NCI-H748 (cell line): ENCODE data around the gene ACOT8.
A peak's percentile ranks its signal among the peaks of the same experiment; 100 is the strongest.

Experiments
- DNase-seq: peaks from one replicate; lab custom pipeline; 2025; ENCODE audit not compliant: unreplicated experiment; lab: John Stamatoyannopoulos, UW

ACOT8 gene

DNA sequence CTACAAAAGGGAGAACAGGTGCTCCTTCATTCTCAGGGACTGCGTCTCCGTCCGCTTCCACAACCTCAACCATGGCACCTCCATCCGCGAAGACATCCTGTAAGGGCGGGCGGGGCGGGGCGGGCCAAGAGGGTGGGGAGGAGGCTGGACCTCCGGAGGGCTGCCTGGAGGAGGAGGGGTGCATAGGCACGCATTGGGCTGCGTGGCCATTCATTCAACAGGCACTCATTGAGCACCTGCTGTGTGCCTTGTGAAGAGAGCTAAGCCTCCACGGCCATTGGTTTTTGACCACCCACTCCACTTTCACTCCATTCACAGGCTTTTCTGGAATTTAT is 657 bp upstream of the ACOT8 start:
- DNase-seq: peak; percentile 42

DNA sequence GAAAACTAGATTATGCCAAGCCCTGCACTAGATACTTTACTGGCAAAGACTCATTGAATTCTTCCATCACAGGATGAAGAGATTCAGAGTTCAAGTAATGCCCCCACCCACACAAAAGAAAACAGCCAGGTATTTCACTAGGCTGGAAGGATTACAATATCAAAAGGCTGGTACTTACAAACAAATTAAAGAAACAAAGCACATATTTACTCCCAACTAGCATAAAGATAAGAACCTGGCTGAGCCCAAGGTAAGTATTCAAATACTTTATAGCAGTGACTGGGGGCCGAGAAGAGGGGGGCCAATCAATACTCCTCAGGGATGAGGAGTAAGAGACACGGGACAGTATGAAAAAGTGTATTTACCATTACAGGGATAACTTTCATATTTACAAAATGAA is 3.7 kb downstream of the ACOT8 start:
- DNase-seq: no peak

DNA sequence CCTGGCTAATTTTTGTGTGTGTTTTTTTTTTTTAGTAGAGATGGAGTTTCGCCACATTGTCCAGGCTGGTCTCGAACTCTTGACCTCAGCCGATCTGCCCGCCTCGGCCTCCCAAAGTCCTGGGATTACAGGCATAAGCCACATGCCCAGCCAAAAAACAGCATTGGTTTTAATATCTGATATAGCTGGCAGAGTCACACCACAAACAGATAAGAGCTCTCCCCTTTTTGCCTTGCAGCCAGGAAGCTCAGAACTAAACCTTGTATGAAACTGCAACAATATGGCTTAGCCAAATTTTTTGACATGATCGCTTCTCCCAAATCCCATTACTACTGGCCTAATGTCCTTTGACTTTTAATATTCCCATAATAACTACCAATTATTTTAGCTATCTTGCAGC is 4.9 kb downstream of the ACOT8 start:
- no peak for DNase-seq

DNA sequence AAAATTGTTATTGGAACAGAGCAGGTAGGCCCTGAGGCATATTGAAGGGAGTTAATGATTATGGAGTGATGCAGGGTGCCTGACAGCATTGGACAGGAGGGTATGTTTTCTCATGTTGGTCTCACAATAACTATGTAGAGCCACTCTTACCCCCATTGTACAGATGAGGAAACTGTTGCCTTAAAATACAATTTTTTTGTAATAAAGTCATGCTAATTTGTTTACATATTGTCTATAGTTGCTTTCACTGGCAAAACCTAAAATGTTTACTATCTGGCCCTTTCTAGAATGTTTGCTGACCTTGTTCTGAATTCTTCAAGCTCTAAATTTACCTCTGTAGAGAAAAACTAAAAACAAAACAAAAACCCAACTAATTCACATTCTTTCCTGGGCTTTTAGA is 5.7 kb downstream of the ACOT8 start:
- no peak for DNase-seq

DNA sequence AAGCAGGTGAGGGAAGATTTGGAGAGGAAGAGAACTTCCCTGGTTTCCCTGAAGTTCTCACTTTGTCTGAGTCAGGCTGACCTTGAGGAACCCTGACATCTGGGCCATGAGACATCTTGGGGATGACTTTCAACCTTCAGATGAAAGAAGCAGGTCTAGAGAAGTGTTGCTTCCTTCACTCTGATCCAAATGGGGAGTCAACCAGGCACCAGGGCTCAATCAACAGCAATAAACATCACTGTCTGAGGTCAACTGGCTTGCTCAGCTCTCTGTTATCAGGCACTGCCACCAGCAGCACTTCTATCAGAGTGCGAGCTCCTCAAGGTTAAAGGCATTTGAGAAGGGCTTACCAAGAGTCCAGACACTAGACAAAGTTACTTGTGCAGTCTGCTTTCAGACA is 6.3 kb downstream of the ACOT8 start:
- DNase-seq: no peak

DNA sequence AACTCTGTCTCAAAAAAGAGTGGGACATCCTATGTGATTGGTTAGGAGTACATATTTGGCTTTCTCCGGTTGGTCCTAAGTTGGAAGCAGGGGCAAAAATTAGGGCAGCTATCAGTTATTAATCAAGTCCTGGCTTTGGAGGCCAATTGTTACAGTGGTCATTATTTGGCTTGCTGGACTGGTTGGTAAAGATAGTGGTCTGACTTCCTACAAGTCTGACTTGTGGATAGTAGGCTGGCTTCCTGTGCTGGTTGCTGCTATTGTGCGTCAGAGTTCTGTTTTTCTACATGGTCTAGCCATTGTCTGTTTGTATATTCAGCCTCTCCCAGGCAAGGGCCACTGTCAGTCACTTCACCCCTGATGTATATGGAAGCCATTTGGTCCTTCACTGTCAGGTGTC is 7.0 kb downstream of the ACOT8 start:
- no peak for DNase-seq

DNA sequence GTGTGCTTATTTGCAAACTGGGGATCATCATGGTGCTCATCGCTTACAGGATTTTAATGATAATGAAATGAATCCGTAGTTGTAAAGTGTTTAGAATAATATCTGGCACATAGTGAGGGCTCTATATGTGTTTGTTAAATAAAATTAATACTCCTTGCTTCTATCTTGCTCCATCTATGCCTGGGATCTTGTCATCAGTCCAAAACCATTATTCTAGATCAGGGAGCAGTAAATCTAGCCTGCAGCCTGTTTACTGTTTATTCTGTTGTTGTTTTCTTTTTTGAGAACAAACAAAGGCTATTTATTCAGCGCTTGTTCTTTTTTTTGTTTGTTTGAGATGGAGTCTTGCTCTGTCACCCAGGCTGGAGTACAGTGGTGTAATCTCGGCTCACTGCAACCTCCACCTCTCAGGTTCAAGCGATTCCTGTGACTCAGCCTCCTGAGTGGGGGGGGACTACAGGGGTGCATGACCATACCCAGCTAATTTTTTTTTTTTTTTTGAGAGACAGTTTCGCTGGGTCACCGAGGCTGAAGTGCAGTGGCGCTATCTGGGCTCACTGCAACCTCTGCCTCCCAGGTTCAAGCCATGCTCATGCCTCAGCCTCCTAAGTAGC is 8.1 kb downstream of the ACOT8 start:
- DNase-seq: no peak

DNA sequence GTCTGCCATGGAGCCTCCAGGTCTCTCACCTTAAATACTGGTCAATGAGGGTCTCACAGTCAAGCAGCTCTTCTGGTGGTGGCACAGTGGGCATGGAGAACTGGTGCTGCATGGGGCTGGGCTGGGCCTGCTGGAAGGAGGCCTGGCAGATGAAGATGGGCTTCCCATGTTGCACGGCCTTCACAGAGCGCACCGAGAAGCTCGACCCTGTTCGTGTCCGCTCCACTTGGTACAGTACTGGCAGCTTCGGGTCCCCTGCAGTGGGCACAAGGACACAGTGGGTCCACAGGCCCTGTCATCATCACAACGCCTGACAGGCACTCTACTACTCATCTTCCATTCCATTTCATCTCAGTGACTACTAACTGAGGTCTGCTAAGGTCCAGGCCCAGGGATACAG is 8.8 kb downstream of the ACOT8 start:
- no peak for DNase-seq

DNA sequence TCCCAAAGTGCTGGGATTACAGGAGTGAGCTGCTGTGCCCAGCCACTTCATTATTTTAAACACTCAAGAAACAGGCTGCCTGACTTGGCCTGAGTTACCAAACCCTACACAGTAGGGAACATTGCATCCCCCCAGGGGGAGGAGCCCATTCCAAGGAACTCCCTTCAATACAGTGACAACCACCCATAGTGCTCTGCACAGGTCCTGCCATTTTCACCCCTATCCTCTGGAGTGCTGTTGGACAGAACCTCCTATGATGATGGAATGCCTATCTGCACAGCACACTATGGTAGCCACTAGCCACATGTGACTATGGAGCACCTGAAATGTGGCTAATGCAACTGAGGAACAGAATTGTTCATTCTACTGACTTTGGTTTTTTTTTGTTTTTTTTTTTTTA is 11.7 kb downstream of the ACOT8 start:
- DNase-seq: no peak

DNA sequence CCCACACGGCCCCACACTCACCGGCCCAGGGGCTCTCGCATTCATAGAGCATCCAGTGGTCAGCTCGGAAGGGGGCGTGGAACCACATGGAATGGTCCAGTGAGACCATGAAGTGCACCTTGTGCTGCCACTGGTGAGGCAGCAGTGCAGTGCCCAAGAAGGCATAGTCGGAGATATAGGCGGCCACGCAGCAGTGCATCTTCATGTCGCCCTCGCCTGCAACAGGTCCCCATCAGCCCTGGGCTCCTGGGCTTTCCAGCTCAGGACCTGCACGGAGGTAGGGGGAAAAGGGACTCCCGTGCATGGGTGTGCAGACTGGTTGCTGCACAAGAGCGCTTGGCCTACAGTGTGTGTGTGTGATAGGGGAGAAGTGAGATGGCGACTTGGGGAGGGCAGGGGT is 13.7 kb downstream of the ACOT8 start:
- DNase-seq: no peak

DNA sequence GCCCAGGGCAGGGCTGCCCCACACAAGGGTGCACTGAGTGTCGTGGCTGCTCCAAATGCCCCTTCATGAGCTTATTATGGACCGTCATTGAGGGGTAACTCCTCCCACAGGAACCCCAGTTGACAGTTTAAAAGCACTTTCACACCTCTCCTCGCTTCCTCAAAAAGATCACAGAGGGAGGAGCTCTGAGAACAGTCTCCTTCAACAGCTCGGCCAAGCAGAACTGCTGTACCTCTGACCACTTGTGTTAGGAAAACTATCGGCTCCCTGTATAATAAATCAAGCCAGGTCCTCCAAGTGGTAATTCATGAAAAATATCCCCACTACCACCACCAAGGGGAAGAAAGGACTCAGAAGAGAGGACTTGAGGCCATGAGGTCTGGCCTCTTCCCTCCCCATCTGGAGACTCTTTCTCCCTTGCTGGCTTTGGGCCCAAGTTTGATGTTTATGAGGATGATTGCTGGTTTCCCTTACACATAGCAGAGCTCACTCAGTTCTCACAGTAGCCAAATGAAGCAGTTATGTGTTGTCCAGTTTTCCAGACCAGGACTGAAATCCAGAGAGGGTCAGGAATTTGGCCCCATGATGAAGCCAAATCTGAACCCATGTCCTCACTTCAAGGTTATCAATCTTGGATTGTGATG is 14.9 kb downstream of the ACOT8 start:
- no peak for DNase-seq

DNA sequence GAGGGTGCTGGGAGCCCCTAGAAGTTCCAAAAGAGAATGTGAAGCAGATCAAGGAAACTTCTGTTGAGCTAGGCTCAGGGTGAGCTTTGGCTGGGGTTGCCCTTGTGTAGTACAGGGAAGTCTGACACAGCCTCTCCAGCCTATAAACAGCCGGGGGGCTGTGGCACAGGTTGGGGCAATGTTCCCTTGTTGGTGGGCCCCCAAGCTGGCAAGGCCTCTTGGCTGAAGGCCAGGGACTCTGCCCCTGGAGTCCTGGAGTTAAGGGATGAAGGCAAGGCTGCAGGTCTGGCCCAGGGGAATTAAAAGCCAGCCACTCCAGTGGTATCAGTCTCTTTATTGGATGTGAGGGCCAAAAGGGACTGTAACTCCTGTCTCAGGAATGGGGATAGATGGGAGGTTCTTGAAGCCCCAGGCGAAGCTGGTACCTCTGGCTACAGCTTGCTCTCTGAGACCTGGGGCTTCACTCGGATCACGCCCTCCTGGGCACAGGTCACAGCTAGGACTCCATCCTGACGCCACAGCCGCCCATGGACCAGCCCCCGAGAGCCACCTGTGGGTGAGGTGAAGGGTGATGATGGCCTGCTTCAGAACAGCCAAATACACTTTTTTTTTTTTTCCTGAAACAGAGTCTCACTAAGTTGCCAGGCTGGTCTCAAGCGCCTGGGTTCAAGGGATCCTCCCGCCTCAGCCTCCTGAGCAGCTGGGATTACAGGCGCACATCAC is 15.6 kb downstream of the ACOT8 start:
- DNase-seq: no peak

DNA sequence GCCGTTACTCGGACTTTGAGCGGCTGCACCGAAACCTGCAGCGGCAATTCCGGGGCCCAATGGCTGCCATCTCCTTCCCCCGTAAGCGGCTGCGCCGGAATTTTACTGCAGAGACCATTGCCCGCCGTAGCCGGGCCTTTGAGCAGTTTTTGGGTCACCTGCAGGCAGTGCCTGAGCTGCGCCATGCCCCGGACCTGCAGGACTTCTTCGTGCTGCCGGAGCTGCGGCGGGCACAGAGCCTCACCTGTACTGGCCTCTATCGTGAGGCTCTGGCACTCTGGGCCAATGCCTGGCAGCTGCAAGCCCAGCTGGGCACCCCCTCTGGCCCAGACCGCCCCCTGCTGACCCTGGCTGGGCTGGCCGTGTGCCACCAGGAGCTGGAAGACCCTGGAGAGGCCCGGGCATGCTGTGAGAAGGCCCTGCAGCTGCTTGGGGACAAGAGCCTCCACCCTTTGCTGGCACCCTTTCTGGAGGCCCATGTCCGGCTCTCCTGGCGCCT is 16.4 kb downstream of the ACOT8 start:
- DNase-seq: no peak

DNA sequence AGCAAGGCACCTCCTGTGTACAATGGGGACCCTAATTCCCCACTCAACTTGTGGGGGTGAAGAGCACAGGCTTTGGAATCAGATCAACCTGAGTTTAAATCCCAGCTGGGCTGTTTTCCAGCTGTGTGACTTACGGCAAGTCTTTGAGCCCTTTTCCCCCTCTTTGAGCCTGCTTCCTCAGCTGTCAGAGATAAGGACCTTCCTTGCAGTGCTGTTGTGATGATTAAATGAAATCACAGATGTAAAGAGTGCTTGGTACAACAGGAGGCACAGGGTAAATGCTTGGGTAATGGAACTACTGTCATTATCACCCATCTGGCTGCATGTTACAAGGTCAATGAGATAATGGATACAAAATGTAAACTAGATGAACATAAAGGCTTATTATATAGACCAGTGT is 20.4 kb downstream of the ACOT8 start:
- DNase-seq: peak; percentile 5

DNA sequence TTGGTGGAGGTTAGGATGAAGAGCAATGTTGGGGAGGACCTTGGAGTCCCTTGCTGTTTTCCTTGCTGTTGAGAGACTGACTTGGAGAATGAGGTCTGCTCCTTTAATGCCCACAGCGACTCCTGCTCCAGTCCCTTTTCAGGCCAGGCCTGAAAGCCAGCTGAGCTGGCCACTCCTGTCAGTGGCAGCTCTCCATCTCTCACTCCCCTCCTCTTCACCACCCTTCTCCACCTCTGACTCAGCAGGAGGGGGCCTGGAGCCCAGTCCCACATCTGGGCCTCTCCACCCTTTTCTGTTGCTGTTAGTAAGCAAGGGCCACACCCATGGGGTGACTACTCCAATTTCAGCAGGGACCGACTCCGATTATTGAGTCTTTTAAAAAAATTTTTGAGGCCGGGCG is 21.4 kb downstream of the ACOT8 start:
- no peak for DNase-seq

DNA sequence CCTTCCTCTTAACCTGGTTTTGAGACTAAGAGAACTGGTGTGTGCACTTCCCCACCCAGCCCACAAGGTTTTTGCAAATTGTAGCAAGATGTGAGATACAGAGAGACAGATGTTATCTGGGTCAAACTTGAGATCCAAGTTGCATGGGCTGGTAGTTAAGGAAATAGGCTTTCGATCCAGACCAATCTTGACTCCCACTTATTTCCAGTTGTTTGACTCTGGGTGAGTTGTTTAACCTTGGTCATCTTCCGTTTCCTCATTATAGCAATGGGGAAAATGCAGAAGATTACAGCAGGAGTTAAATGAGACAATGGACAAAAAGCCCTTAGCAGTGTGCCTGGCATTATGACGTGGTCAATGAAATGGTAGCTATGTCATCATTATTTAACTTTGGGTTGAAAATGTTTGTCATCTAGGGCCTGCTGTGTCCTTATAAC is 21.8 kb downstream of the ACOT8 start:
- DNase-seq: no peak

DNA sequence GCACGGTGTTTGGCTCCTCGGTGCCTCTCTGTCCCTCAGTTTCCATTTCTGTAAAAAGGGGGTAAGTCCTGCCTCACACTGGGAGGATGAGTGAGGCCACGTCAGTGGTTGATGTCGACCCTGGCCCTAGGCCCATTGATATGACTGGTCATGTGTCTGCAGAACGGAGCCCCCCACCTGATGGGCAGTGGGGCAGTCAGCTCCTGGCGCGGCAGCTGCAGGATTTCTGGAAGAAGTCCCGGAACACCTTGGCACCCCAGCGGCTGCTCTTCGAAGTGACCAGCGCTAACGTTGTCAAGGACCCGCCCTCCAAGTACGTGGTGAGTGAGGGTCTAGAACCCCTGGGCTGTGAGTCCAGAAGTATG is 22.4 kb downstream of the ACOT8 start:
- DNase-seq: no peak

DNA sequence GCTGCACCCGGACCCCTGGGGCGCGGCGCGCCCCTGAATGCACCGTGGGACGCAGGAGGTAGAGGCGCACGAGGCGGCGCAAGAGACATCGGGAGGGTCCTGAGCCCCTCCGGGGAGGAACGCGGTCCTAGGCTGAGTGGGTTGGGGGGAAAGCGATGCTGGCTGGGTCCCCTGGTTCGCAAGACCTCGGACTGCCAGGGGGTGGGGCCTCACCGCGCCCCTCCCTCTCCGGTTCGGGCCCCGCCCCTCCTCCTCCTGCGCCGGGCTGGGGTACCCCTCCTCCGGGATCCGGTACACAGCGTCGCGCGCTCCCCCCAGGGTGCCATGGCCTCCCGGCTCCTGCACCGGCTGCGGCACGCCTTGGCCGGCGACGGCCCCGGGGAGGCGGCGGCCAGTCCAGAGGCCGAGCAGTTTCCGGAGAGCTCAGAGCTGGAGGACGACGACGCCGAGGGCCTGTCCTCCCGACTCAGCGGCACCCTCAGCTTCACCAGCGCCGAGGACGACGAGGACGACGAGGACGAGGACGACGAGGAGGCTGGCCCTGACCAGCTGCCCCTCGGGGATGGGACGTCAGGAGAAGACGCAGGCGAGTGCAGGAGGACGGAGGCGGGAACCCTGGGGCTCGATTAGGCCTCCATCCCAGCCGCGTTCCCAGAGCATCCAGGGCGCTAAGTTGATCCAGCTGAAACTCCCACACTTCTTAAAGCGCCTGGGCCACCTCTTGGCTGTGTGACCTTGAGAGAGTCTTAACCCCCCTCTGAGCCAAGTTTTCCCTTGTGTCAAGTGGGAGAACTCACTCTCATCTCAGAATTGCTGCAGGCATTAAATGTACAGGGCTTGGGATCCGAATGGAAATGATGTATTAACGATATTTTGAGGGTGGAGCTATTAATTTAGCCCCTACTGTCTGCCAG is 23.1 kb downstream of the ACOT8 start:
- DNase-seq: peak; percentile 55

DNA sequence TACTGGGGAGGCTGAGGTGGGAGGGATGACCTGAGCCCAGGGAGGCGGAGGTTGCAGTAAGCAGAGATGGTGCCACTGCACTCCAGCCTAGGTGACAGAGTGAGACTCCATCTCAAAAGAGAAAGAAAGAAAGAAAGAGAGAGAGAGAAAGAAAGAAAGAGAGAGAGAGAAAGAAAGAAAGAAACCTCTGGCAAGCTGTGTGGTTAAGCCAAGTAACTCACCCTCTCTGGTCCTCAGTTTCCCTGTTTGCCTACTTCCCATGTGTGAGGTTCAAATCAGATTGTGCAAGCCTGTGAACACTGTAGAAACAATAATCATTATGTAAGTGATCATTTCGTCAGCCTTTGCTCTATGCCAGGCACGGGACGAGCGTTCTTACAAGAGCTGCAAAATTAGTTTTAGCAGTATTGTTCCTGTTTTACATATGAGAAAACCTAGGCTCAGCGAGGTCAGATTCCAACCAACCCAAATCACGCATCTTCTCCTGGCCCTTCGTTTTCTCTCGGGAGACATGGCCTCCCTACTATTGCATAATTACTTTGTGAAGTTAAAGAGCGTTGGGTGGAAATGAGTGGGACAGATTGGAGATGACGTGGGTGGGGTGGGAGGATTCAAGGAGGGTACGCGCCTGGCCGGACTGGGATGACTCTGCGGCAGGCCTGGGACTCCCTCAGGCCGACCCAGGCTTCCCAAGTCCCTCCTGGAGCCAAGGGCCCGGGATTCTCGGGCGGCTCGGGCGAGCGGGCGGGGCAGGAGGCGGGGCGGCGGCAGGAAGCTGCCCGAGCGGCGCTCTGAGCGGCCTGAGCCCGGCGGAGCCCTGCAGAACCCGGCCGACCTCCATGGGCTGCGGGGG is 23.9 kb downstream of the ACOT8 start, which contains the start of gene SNX21:
Gene SNX21, plus strand, starts transcription at position 770 of the 853 bp plus-strand sequence. CDS start 121 bp downstream, outside the sequence.
- DNase-seq: peak; percentile 58

DNA sequence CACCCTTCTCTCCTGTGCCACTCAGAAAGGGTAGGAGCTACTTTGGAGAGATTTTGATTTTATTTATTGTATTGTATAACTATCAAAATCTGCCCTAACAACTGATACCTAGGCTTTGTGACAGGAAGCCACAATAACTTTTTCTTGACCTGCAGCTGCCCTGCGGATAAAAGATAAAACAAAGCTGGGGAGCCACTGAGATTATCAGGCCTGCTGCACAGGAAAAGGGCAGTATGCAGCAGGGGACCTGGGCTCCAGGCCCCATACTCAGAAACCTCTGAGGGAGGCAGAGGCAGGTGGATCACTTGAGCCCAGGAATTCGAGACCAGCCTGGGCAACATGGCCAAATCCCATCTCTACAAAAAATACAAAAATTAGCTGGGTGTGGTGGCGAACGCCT is 24.6 kb downstream of the ACOT8 start:
- DNase-seq: no peak
